ENCODE results near the gene MED13L. TPM values are rescaled to one million over a fixed set of nuclear protein-coding genes. Genes with fewer than 3 reads are reported as not detected.

The MED13L gene
- total RNA-seq, 1 experiment from 2014 or later: 32.1 TPM

- DNase-seq (ENCODE audit: extremely low read depth, low read depth): no peak
These were observed 61.3 kb downstream of the MED13L start for GRCh38 chr12:116216022-116216756.

GRCh38 chr12:116215023-116215422, 62.5 kb downstream of the MED13L start:
- DNase-seq (ENCODE audit: extremely low read depth, low read depth): no peak

- no peak for DNase-seq (ENCODE audit: extremely low read depth, low read depth)
These were observed 63.5 kb downstream of the MED13L start for GRCh38 chr12:116213885-116214527.

GRCh38 chr12:116213014-116213413, 64.5 kb downstream of the MED13L start:
- no peak for DNase-seq (ENCODE audit: extremely low read depth, low read depth)

- no peak for DNase-seq (ENCODE audit: extremely low read depth, low read depth)
These were observed 66.7 kb downstream of the MED13L start for GRCh38 chr12:116210762-116211161.

- no peak for DNase-seq (ENCODE audit: extremely low read depth, low read depth)
These were observed 67.4 kb downstream of the MED13L start for GRCh38 chr12:116210131-116210530.

- no peak for DNase-seq (ENCODE audit: extremely low read depth, low read depth)
These were observed 68.0 kb downstream of the MED13L start for GRCh38 chr12:116209503-116209902.

- no peak for DNase-seq (ENCODE audit: extremely low read depth, low read depth)
These were observed 70.2 kb downstream of the MED13L start for GRCh38 chr12:116207274-116207673.

GRCh38 chr12:116206828-116207227, 70.7 kb downstream of the MED13L start:
- DNase-seq (ENCODE audit: extremely low read depth, low read depth): no peak

- DNase-seq (ENCODE audit: extremely low read depth, low read depth): no peak
These were observed 72.7 kb downstream of the MED13L start for GRCh38 chr12:116204785-116205184.

GRCh38 chr12:116204169-116204568, 73.3 kb downstream of the MED13L start:
- no peak for DNase-seq (ENCODE audit: extremely low read depth, low read depth)

- no peak for DNase-seq (ENCODE audit: extremely low read depth, low read depth)
These were observed 74.6 kb downstream of the MED13L start for GRCh38 chr12:116202940-116203339.

GRCh38 chr12:116202433-116202832, 75.1 kb downstream of the MED13L start:
- no peak for DNase-seq (ENCODE audit: extremely low read depth, low read depth)

GRCh38 chr12:116201908-116202307, 75.6 kb downstream of the MED13L start:
- no peak for DNase-seq (ENCODE audit: extremely low read depth, low read depth)

- DNase-seq (ENCODE audit: extremely low read depth, low read depth): no peak
These were observed 76.1 kb downstream of the MED13L start for GRCh38 chr12:116201359-116201758.

GRCh38 chr12:116200812-116201211, 76.7 kb downstream of the MED13L start:
- DNase-seq (ENCODE audit: extremely low read depth, low read depth): no peak

GRCh38 chr12:116199160-116199706, 78.3 kb downstream of the MED13L start:
- DNase-seq (ENCODE audit: extremely low read depth, low read depth): no peak

GRCh38 chr12:116196752-116197718, 80.5 kb downstream of the MED13L start:
- no peak for DNase-seq (ENCODE audit: extremely low read depth, low read depth)

- no peak for DNase-seq (ENCODE audit: extremely low read depth, low read depth)
These were observed 81.3 kb downstream of the MED13L start for GRCh38 chr12:116196226-116196625.

- no peak for DNase-seq (ENCODE audit: extremely low read depth, low read depth)
These were observed 82.5 kb downstream of the MED13L start for GRCh38 chr12:116194935-116195431.

GRCh38 chr12:116189692-116190091, 87.8 kb downstream of the MED13L start:
- DNase-seq (ENCODE audit: extremely low read depth, low read depth): no peak
